CD4-positive, alpha-beta T cell treated with Interleukin-15 for 1 hour (primary cell): Measurements from ENCODE around the gene FCHSD1.
A peak's percentile ranks its signal among the peaks of the same experiment; 100 is the strongest.

Experiments
- DNase-seq: peaks from one replicate; pipeline ENCODE4 v3.0.0-alpha.2; 2020

FCHSD1 gene

DNA sequence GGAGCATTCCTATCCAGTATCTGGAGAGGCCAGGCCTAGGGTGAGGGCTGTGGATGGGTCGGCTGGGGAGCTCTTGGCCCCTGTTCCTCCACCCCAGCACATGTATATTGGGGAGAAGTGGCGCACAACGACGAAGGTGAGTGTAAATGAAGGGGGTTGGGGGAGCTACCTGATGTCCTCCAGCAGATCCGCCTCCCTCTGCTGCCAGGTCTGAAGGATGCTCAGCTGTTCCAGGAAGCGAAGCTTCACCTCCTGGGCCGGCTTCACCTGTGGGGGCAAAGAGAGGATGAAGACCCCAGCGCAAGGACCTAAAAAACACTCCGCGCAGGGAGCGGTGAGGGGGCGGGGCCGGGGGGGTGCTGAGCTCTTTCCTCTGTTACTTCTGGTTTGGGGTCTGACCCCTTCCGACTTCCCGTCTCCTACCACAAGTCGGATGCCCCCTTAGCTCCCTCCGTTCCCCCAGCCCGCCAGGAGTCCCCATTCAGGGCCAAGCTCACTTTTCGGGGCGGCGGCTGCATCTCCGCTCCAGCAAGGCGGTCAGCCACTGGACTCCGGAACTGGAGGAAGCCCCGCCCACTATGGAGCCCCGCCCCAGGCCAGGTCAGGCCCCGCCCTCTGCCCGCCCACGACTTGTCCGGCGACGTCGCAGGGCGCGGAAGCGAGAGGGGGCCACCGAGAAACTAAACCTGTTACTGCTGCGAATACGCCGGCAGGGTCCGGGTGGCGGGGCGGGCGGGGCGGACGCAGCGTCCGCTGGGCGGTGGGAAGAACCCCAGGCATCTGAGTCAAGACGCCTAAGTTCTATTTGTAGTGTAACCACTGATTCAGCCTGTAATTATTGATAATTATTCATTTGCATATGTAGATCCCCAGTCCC lies at the start of gene FCHSD1:
Gene FCHSD1 (minus strand): TSS at position 568 of the 877 bp plus-strand sequence. CDS start 50 bp downstream, at position 518.
- DNase-seq, result peak; percentile 85

GRCh38 chr5:141697586-141697985 lies 46.4 kb upstream of the FCHSD1 start:
- DNase-seq, result no peak

- no peak for DNase-seq
Observed at GRCh38 chr5:141696431-141696830, 45.2 kb upstream of the FCHSD1 start.

DNA sequence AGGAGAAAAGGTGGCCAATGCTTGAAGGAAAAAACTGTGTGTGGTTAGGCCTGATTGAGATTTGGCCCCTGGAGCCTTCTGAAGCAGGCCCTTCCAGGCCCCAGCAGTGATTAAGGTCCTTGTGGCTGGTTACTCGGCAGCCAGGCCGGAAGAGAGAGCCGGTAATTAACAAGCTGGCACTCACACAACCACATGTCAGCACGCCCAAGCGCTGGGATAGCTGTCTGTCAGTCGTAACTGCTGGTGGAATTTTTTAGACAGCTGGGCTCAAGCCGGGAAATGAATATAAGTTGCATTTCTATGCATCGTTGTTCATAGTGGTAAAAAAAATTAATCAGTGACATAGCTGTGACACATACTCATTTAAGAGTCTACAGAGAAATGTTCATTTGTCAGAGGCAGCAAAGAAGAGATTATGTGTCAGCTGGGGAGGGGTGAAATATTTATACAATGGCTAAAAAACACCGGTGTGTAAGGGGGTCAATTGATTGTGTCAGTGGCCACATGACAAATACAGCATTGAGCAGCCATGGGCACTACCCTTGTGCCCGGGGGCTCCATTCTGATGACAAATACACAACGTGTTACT lies 44.5 kb upstream of the FCHSD1 start:
- DNase-seq, result no peak

DNA sequence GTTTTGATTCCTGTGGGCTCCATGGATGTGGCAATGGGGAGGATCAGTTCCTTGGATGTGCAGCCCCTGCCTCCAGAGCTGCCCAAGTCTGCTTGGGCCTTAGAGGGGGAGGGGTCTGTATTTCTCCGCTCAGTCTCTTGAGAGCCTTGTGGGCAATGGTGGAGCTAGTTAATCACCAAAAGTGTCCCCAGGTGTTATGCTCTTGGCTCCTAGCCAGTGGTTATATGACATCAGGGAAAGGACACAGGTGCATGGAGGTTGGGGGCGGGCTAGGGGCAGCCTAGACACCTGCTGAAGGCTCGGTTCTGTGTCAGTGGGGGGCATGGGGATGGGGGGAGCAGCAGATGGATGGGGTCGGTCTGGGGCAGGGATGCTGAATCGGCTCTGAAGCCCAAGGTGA lies 43.3 kb upstream of the FCHSD1 start:
- no peak for DNase-seq

DNA sequence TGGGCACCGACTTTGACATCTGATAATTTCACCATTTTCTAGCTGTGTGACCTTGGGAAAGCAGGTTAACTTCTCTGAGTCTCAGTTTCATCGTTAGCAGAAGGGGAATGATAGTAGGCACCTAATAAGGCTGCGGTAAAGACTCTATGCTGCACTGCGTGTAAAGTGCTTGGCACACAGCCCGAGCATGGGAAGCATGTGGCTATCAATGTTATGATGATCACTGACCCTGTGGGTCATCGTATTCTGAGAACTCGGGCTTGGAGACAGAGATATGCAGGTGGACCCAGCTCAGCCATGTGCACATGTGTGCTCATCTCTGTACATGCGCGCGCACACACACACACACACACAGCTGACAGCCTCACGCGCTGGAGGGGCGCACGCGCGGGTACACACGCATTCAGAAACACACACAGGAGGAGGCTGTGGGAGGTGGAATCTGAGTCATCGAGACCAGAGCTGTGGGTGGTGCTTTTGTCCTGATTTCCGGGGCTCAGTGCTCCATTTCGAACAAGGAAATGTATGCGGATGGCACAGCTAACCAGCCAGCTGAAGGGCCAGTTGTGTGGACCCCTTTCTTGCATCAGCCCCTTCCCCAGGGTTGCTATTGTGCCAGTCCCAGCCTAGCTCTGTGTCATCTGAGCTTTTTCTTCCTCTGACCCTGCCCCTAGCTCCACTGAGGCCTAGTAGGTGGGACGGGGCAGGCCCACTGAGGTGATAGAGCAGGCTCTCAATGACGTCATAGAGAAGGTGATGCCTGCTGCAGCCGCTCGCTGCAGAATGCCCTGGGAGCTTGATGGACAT lies 41.9 kb upstream of the FCHSD1 start:
- DNase-seq, result peak; percentile 44

- no peak for DNase-seq
Observed at GRCh38 chr5:141692533-141692888, 41.3 kb upstream of the FCHSD1 start.

DNA sequence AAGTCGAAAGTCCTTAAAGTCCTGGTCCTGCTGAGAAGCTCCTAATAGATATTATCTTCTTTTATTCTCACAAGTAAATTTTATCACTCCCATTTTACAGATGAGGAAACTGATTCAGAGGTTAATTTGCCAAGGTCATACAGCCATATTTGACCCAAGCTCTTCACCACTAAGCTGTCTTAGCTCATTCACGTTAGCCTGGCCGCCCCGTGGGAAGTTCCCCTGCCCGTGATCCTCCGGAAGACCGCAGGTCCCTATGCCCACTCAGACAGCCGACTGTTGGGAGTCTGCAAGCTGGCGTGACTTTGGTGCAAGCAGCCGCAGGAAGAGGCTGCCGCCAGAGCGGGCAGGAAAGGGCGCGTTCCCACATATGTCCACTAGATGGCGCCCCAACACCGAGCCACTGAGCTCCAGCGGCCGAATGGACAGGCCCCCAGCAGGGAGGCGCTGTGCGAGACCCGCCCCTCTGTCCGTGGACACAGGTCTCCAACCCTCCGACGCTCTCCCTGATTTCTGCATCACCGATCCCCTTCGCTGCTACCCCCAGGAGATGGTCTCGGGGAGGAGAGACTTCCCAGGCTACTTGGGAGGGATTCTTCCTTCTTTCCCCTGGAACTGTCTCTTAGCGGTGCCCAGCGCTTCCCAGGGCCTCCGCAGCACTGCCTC lies 40.8 kb upstream of the FCHSD1 start:
- DNase-seq, result peak; percentile 81

GRCh38 chr5:141691286-141691866 lies 40.2 kb upstream of the FCHSD1 start:
- DNase-seq, result no peak

DNA sequence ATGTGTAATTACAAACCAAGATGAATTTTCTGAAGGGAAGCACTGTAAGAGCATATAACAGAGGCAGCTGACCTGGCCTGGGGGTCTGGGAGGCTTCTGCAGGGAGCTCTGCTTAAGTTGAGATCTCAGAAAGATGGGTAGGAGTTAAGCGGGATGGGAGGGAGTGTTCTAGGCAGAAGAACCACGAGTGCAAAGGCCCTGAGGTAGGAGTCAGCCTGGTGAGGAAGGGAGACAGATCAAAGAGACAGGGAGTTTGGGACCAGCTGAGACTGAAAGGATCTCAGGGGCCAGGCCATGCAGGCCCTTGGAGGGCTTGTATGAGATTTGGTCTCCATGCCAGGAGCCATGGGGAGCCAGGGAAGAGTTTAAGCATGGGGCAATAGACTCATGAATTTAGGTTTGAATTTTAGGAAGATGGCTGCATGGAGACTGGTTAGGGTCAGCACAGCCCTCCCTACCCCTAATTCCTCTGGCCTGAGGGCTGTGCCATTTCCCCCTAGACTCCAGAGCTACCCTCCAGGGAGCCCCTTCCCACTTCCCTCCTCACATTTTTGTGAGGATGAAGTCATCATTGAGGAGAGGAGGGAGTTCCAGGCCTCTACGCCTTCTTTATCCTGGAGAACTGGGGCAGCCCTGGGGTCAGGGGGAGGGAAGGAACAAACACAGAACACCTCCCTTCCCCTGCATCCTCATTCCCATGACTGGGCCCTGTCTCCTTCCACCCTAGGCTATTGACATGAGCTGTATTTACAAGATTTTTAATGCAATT lies 35.6 kb upstream of the FCHSD1 start:
- no peak for DNase-seq

DNA sequence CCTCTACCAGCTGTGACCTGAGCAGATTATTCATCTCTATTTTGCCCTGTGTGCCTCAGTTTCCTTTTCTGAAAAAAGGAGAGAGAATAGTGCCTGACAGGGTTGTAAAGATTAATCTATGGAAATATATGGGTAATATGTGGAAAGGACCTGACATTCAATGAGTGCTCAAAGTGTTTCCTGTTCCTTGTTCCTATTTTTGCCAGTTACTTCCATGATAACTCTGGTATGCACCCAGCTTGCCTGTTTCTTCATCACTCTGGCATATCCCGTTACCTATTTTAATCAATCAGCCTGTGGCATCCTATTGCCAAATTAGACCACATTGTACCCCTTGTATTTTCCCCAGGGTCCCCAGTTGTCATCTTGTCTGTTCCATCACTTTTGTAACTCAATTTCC lies 34.4 kb upstream of the FCHSD1 start:
- DNase-seq, result no peak

DNA sequence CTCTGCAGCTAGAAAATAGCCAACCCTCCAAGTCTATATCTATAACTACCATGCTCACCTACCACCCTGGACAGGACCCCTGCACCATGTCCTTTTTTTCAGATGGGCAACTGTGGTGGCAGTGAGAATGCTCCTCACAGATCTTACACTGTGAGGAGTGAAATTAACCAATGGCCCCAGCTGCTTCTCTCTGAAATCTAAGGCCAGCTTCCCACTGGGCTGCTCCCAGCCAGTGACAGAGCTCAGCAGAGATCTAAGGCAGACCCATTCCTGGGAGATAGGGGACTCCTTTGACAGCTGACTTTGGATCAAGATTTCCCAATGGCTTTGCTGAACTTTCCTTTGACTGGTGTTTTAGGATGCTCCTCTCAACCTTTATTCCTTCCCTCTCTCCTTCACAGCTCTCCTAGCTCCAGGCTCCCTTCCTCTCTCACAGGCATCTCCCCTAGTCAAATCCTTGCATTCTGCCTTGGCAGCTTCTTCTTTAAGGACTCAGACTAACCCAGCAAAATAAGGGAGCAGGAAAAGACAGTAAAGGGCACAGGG lies 32.5 kb upstream of the FCHSD1 start:
- DNase-seq, result no peak

- DNase-seq, result peak; percentile 64
Observed at GRCh38 chr5:141681695-141682641, 30.8 kb upstream of the FCHSD1 start, which contains the start of gene ARAP3. Gene ARAP3, minus strand, starts transcription at chr5:141682230. Its CDS starts 1,744 bp downstream, at chr5:141680486.

- no peak for DNase-seq
Observed at GRCh38 chr5:141681295-141681694, 30.1 kb upstream of the FCHSD1 start.

DNA sequence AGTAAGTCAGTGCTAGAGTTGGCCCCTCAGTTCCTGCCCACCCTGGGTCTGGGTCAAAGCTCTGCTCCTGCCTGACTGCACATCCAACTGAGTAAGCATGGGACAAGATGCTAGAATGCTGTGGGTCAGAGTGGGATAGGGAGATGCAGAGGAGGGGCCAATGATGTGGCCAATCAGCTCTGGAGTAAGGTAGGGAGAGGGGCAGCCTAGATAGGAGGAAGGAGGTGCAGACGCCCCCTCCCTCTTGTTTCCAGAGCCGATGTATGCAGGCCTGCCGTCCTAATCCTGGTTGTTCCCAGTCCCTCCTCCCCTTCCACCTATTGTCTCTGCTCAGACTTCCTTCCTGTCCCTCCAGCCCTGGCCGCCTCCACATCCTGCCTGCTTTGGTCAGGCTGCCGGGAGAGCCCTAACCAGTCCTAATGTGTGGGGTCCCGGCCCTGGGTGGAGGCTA lies 29.6 kb upstream of the FCHSD1 start:
- no peak for DNase-seq

DNA sequence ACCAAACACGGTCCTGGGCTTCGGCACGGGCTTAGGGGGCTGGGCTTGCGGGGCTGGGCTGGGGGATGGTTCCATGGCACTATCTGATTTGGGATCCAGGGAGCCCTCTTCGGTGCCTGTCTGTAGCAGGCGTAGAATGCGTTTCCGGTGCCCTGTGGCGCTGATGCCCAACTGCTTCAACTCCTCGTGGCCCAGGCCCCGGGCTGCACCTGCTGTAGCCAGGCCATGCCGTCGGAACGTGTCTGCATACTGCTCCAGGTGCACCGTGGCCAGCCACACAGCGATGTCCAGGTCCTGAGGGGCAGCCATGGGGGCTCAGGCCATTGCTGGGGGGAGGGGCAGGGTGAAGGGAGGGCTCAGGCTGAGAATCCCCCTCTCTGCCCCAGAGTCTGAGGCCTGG lies 29.0 kb upstream of the FCHSD1 start:
- no peak for DNase-seq

- no peak for DNase-seq
Observed at GRCh38 chr5:141677415-141677814, 26.2 kb upstream of the FCHSD1 start.

- no peak for DNase-seq
Observed at GRCh38 chr5:141675672-141676071, 24.5 kb upstream of the FCHSD1 start.

GRCh38 chr5:141674747-141675146 lies 23.5 kb upstream of the FCHSD1 start:
- no peak for DNase-seq
